SH-SY5Y (cell line): Measurements from ENCODE around the gene C9orf72.

Source experiments
- GATA2 ChIP-seq: IDR thresholded peaks from 2 replicates; pipeline ENCODE4 v1.6.1; 2011; ENCODE audit warnings: mild to moderate bottlenecking, low read depth, low read length
- GATA3 ChIP-seq: IDR thresholded peaks from 2 replicates; pipeline ENCODE4 v1.6.1; 2011; ENCODE audit warnings: low read depth, mild to moderate bottlenecking, low read length, moderate library complexity

DNA sequence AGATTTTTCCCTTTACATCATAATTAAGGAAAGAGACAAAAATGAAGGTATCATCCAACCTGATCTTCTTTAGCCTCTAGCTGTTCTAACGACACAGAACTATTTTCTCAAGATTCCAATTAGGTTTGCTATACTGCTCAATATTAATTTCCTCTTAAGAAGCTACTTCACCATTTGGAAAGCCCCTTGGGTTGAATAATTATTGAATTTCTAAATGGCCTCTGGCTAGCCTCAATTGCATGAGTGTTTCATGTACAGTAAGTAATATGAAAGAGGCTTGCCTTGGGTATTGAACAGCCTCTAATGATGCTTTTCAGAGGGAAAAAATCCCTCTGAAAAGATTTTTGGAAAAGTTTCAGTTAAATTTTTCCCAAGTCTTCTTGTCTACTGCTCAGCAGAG, 40.0 kb downstream of the C9orf72 start:
- no peak for TF ChIP-seq GATA2
- TF ChIP-seq GATA3, result no peak
